GM12878 (cell line): ENCODE measurements around the gene PRKCZ. TPM values are rescaled to one million over a fixed set of nuclear protein-coding genes. Genes with fewer than 3 reads are reported as not detected.

Experiments used
- ATAC-seq: fragments of 200-7000 bp; cut with Tn5 transposase; 3 replicates; pipeline ENCODE4 v1.9.1; 2020; ENCODE audit warnings: mild to moderate bottlenecking, moderate library complexity
- BruUV-seq: library from RNA; stranded (reverse); fragments of 400-500 nt; replicated peaks from 2 replicates; lab custom pipeline; 2021; lab: Mats Ljungman, UMichigan
- CTCF ChIA-PET: fragments of 300-600 bp; sonication (Branson Sonifier 250); formaldehyde crosslinking; extraction: SDS; loops from one replicate; lab custom pipeline; 2021; ENCODE audit warnings: inconsistent platforms; lab: Yijun Ruan, JAX
- POLR2A ChIA-PET: fragments of 350-600 bp; formaldehyde crosslinking; extraction: SDS; loops from one replicate; lab custom pipeline; 2021; ENCODE audit warnings: inconsistent platforms; lab: Charles Lee
- RAD21 ChIA-PET: fragments of 300-600 bp; sonication (Branson Sonifier 250); formaldehyde crosslinking; loops from one replicate; lab custom pipeline; 2023; ENCODE audit warnings: antibody characterized with exemption; ENCODE audit not compliant: unreplicated experiment; lab: Charles Lee
- SMC1A ChIA-PET: fragments of 300-600 bp; sonication (Branson Sonifier 250); formaldehyde crosslinking; loops from one replicate; lab custom pipeline; 2023; ENCODE audit not compliant: unreplicated experiment, uncharacterized antibody; lab: Charles Lee
- DNase-seq: peaks from one replicate; pipeline ENCODE4 v3.0.0-alpha.2; 2011; ENCODE audit warnings: low read depth, low spot score
- FAIRE-seq: peaks from 3 replicates; lab custom pipeline; 2011; peaks lifted over from hg19 to GRCh38; lab: Jason Lieb, UNC
- H2AFZ ChIP-seq: 2 replicates; pipeline ENCODE4 v1.6.0; 2011; ENCODE audit warnings: low read depth, low read length, control low read depth; ENCODE audit not compliant: control insufficient read depth
- H3K27ac ChIP-seq: 2 replicates; pipeline ENCODE4 v1.5.1; 2011; ENCODE audit warnings: control low read depth; ENCODE audit not compliant: control insufficient read depth, insufficient read depth
- H3K27me3 ChIP-seq, 2 experiments: replicated peaks in 1 of 2; 2 replicates each; pipeline versions ENCODE4 v1.6.0 to v1.6.1; 2011; ENCODE audit warnings: low read length in 1 of 2; ENCODE audit not compliant: control insufficient read depth in 2 of 2, insufficient read depth in 2 of 2
- H3K36me3 ChIP-seq, 2 experiments: 2 replicates each; pipeline ENCODE4 v1.5.1; 2011; ENCODE audit warnings: low read length in 1 of 2; ENCODE audit not compliant: control insufficient read depth in 2 of 2, insufficient read depth in 2 of 2
- H3K4me1 ChIP-seq: 2 replicates; pipeline ENCODE4 v1.6.1; 2011; ENCODE audit warnings: mild to moderate bottlenecking, low read length, moderate library complexity, mixed read lengths; ENCODE audit not compliant: control insufficient read depth, insufficient read depth
- H3K4me2 ChIP-seq: 2 replicates; pipeline ENCODE4 v1.6.0; 2011; ENCODE audit warnings: control low read depth; ENCODE audit not compliant: control insufficient read depth, insufficient read depth
- H3K4me3 ChIP-seq: fragments of 200-600 bp; sonication (generic); 2 replicates; pipeline ENCODE4 v1.5.1; 2016
- H3K79me2 ChIP-seq: 2 replicates; pipeline ENCODE4 v1.6.0; 2011; ENCODE audit warnings: low read length; ENCODE audit not compliant: control insufficient read depth, insufficient read depth
- H3K9ac ChIP-seq: 2 replicates; pipeline ENCODE4 v1.8.0; 2011; ENCODE audit warnings: low read length, control low read depth, mixed read lengths; ENCODE audit not compliant: control insufficient read depth, insufficient read depth
- H3K9me3 ChIP-seq: replicated peaks from 3 replicates; pipeline ENCODE4 v1.5.1; 2011; ENCODE audit warnings: mild to moderate bottlenecking, low read length; ENCODE audit not compliant: control insufficient read depth, insufficient read depth
- H4K20me1 ChIP-seq: 2 replicates; pipeline ENCODE4 v1.6.0; 2011; ENCODE audit not compliant: control insufficient read depth, insufficient read depth
- EGR1 ChIP-seq, 2 experiments: IDR thresholded peaks; 1 replicate in 1 of 2; 2 replicates in 1 of 2; pipeline ENCODE4 v1.6.1; 2011 to 2012; ENCODE audit warnings: low read depth in 2 of 2, low read length in 2 of 2, borderline replicate concordance in 1 of 2, mild to moderate bottlenecking in 1 of 2, moderate library complexity in 1 of 2
- MEF2A ChIP-seq: IDR thresholded peaks from 2 replicates; pipeline ENCODE4 v1.6.1; 2011; ENCODE audit warnings: low read depth, mild to moderate bottlenecking, low read length, moderate library complexity; ENCODE audit not compliant: insufficient read depth
- MTA2 ChIP-seq: fragments of 450-650 bp; IDR thresholded peaks from 2 replicates; pipeline ENCODE4 v1.6.1; 2016; ENCODE audit warnings: low read depth, mild to moderate bottlenecking, moderate library complexity
- RB1 ChIP-seq: fragments of 450-650 bp; formaldehyde crosslinking; IDR thresholded peaks from 2 replicates; pipeline ENCODE4 v1.6.1; 2017; ENCODE audit warnings: mild to moderate bottlenecking, borderline replicate concordance
- SMAD1 ChIP-seq: fragments of 450-650 bp; IDR thresholded peaks from 2 replicates; pipeline ENCODE4 v1.6.1; 2018; ENCODE audit warnings: mild to moderate bottlenecking, low read depth; ENCODE audit not compliant: partially characterized antibody
- YBX1 ChIP-seq: fragments of 450-650 bp; IDR thresholded peaks from 2 replicates; pipeline ENCODE4 v1.6.1; 2016; ENCODE audit warnings: antibody characterized with exemption
- ZNF622 ChIP-seq: fragments of 450-650 bp; IDR thresholded peaks from 2 replicates; pipeline ENCODE4 v1.6.1; 2017; ENCODE audit warnings: mild to moderate bottlenecking, inconsistent platforms
- WGBS: methylation state at CpG from one replicate; pipeline ENCODE4 v1.1.6; 2016; ENCODE audit warnings: low lambda C conversion rate; ENCODE audit not compliant: insufficient replicate concordance, insufficient coverage; ENCODE audit errors: missing lambda C conversion rate; 5-methylcytosine and 5-hydroxymethylcytosine counted together
- in situ Hi-C: fragments of 300-500 bp; cut with MboI; formaldehyde crosslinking; loops from 9 replicates; pipeline ENCODE4 v1.14.3; 2018; ENCODE audit warnings: mixed read lengths
- intact Hi-C: fragments of 100-400 bp; cut with micrococcal nuclease; formaldehyde crosslinking; loops from one replicate; pipeline ENCODE4 v1.14.2; 2022; ENCODE audit not compliant: unreplicated experiment
- polyA plus RNA-seq, 11 experiments: library from polyadenylated mRNA; depleted of rRNA in 4 of 11; unstranded in 6 of 11; stranded (reverse) in 5 of 11; fragments of >200 nt; fragmentation: Nextera tagmentation in 4 of 11; fragmentation: Illumina TruSeq in 1 of 11; extraction: Ambion mirVana in 4 of 11; extraction: Trizol in 1 of 11; gene quantifications; 1 replicate in 1 of 11; 2 replicates in 10 of 11; pipeline versions ENCODE4 v1.2.1 to v1.2.3, GENCODE V29; 2011 to 2016; ENCODE audit warnings: inconsistent platforms in 2 of 11, missing spikeins in 2 of 11, low read depth in 1 of 11
- total RNA-seq, 4 experiments: library from RNA; depleted of rRNA in 3 of 4; stranded (reverse); fragments of >200 nt in 3 of 4; fragmentation: Illumina TruSeq in 1 of 4; extraction: Trizol in 1 of 4; gene quantifications; 2 replicates each; pipeline versions ENCODE4 v1.2.1 to v1.2.3, GENCODE V29; 2013 to 2021
- TF ChIP-seq, protein P1 (sequence below): fragments of 450-650 bp; IDR thresholded peaks from 2 replicates; pipeline ENCODE4 v1.6.1; 2016; ENCODE audit warnings: mild to moderate bottlenecking

The PRKCZ gene
- total and polyA plus RNA-seq, 10 of the 15 experiments (the other 5 are each of a cell fraction or from before 2014, with no cell fraction given): 0.05 to 1.9 (median 0.64) TPM; not detected in 1

- no peak for ATAC-seq
- no peak for TF ChIP-seq MEF2A
- no peak for TF ChIP-seq SMAD1
- no peak for TF ChIP-seq YBX1
- no peak for TF ChIP-seq ZNF622
- TF ChIP-seq EGR1 (IDR thresholded peaks at IDR 0.05; ENCODE audit: borderline replicate concordance in 1 of 2, low read depth in 2 of 2, low read length in 2 of 2): no peak
- no peak for TF ChIP-seq RB1
- TF ChIP-seq MTA2: no peak
- TF ChIP-seq, protein P1, sequence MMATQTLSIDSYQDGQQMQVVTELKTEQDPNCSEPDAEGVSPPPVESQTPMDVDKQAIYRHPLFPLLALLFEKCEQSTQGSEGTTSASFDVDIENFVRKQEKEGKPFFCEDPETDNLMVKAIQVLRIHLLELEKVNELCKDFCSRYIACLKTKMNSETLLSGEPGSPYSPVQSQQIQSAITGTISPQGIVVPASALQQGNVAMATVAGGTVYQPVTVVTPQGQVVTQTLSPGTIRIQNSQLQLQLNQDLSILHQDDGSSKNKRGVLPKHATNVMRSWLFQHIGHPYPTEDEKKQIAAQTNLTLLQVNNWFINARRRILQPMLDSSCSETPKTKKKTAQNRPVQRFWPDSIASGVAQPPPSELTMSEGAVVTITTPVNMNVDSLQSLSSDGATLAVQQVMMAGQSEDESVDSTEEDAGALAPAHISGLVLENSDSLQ: no peak
- TF ChIP-seq, all 136 proteins: peak for 0
- H3K4me2 ChIP-seq: no peak overlapping the region
- H2AFZ ChIP-seq: no peak overlapping the region
- DNase-seq (no peak), FAIRE-seq (no peak)
- no peaks in the 10 kb centered on the region for H3K79me2 ChIP-seq
- no peaks in the 10 kb centered on the region for H4K20me1 ChIP-seq
- H3K36me3 ChIP-seq: no peaks in the 10 kb centered on the region
- H3K9ac ChIP-seq: no peak overlapping the region
- intact Hi-C loops (no loop called here), in situ Hi-C loops (no loop called here)
- no peaks in the 10 kb centered on the region for H3K4me1 ChIP-seq
- ChIA-PET RAD21 (no interaction called here), CTCF (no interaction called here), SMC1A (no interaction called here), POLR2A (no interaction called here)
- H3K4me3 ChIP-seq: no peak overlapping the region
- peaks cover 3% of the 10 kb centered on the region; the same call in 1 of the 3 replicates for H3K9me3 ChIP-seq
- no peaks in the 10 kb centered on the region for H3K27me3 ChIP-seq
- no TSS peak for BruUV-seq
- WGBS: 86% methylated on average over 34 of the region's 34 CpGs
- no peak overlapping the region for H3K27ac ChIP-seq
Measured at GRCh38 chr1:2095981-2096736, 45.9 kb downstream of the PRKCZ start.
